GM15510 (cell line): ENCODE results near the gene LDB3.

Experiments
- POLR2A ChIP-seq: IDR thresholded peaks from 3 replicates; pipeline ENCODE4 v1.6.1; 2011; ENCODE audit warnings: borderline replicate concordance; ENCODE audit not compliant: insufficient read length; ENCODE audit errors: extremely low read depth

LDB3 gene

GRCh38 chr10:86711513-86712316, 43.4 kb downstream of the LDB3 start:
- no peak for TF ChIP-seq POLR2A

GRCh38 chr10:86712317-86712707, 44.0 kb downstream of the LDB3 start:
- peak; percentile 39 for TF ChIP-seq POLR2A

- no peak for TF ChIP-seq POLR2A
Observed at GRCh38 chr10:86715156-86715795, 47.0 kb downstream of the LDB3 start.

- TF ChIP-seq POLR2A: no peak
Observed at GRCh38 chr10:86715836-86716235, 47.5 kb downstream of the LDB3 start.

- TF ChIP-seq POLR2A: no peak
Observed at GRCh38 chr10:86716466-86716865, 48.2 kb downstream of the LDB3 start.

- TF ChIP-seq POLR2A: no peak
Observed at GRCh38 chr10:86718556-86718955, 50.2 kb downstream of the LDB3 start.

GRCh38 chr10:86721232-86721631, 52.9 kb downstream of the LDB3 start:
- no peak for TF ChIP-seq POLR2A

GRCh38 chr10:86723009-86723408, 54.7 kb downstream of the LDB3 start:
- TF ChIP-seq POLR2A: no peak

GRCh38 chr10:86724445-86724844, 56.1 kb downstream of the LDB3 start:
- TF ChIP-seq POLR2A: no peak

GRCh38 chr10:86725980-86726676, 57.8 kb downstream of the LDB3 start:
- no peak for TF ChIP-seq POLR2A

GRCh38 chr10:86726677-86726999, 58.3 kb downstream of the LDB3 start:
- no peak for TF ChIP-seq POLR2A

- no peak for TF ChIP-seq POLR2A
Observed at GRCh38 chr10:86727470-86727869, 59.2 kb downstream of the LDB3 start.

- TF ChIP-seq POLR2A: no peak
Observed at GRCh38 chr10:86728056-86728455, 59.7 kb downstream of the LDB3 start.

GRCh38 chr10:86729677-86730076, 61.4 kb downstream of the LDB3 start:
- no peak for TF ChIP-seq POLR2A

GRCh38 chr10:86730227-86730626, 61.9 kb downstream of the LDB3 start:
- no peak for TF ChIP-seq POLR2A

GRCh38 chr10:86732771-86733170, 64.5 kb downstream of the LDB3 start:
- TF ChIP-seq POLR2A: no peak
